HL-60 (cell line): ENCODE measurements around the gene HS6ST3.

Experiments used
- DNase-seq, 2 experiments: peaks; one replicate each; pipeline ENCODE4 v3.0.0-alpha.2; 2010 to 2020; ENCODE audit warnings: low read depth in 1 of 2, low spot score in 1 of 2
- H3K27ac ChIP-seq: fragments of 250-450 bp; sonication (Bioruptor Pico); replicated peaks from 2 replicates; pipeline ENCODE4 v1.5.1; 2020; ENCODE audit warnings: mild to moderate bottlenecking, moderate library complexity
- H3K27me3 ChIP-seq: fragments of 250-450 bp; sonication (Bioruptor Pico); 2 replicates; pipeline ENCODE4 v1.5.1; 2021; ENCODE audit warnings: mild to moderate bottlenecking, moderate library complexity; ENCODE audit not compliant: insufficient read depth, poor library complexity, severe bottlenecking
- H3K4me3 ChIP-seq: replicated peaks from 2 replicates; pipeline ENCODE4 v1.5.1; 2011; ENCODE audit warnings: mild to moderate bottlenecking, control low read depth, low read length; ENCODE audit not compliant: insufficient read depth
- CTCF ChIP-seq: IDR thresholded peaks from one replicate; pipeline ENCODE4 v1.5.1; 2011; ENCODE audit warnings: low read length, control low read depth, inconsistent platforms; ENCODE audit not compliant: insufficient read depth
- GABPA ChIP-seq: IDR thresholded peaks from 2 replicates; pipeline ENCODE4 v1.6.1; 2012; ENCODE audit warnings: low read depth
- POLR2AphosphoS5 ChIP-seq: IDR thresholded peaks from 2 replicates; pipeline ENCODE4 v1.6.1; 2012; ENCODE audit warnings: low read depth
- SPI1 ChIP-seq: IDR thresholded peaks from 2 replicates; pipeline ENCODE4 v1.6.1; 2012; ENCODE audit warnings: low read depth, mild to moderate bottlenecking, borderline replicate concordance
- TF ChIP-seq, protein P1 (sequence below): IDR thresholded peaks from 2 replicates; pipeline ENCODE4 v1.6.1; 2012; ENCODE audit warnings: low read depth; ENCODE audit not compliant: insufficient replicate concordance

The HS6ST3 gene

GRCh38 chr13:96373597-96373996 is 283.7 kb downstream of the HS6ST3 start:
- H3K27me3 ChIP-seq = peaks cover 3% of the 10 kb centered on the region
- H3K27ac ChIP-seq = no peak overlapping the region
- H3K4me3 ChIP-seq = no peak overlapping the region
- no peak for DNase-seq
- no peak for TF ChIP-seq CTCF
- TF ChIP-seq SPI1 = no peak
- TF ChIP-seq, protein P1, sequence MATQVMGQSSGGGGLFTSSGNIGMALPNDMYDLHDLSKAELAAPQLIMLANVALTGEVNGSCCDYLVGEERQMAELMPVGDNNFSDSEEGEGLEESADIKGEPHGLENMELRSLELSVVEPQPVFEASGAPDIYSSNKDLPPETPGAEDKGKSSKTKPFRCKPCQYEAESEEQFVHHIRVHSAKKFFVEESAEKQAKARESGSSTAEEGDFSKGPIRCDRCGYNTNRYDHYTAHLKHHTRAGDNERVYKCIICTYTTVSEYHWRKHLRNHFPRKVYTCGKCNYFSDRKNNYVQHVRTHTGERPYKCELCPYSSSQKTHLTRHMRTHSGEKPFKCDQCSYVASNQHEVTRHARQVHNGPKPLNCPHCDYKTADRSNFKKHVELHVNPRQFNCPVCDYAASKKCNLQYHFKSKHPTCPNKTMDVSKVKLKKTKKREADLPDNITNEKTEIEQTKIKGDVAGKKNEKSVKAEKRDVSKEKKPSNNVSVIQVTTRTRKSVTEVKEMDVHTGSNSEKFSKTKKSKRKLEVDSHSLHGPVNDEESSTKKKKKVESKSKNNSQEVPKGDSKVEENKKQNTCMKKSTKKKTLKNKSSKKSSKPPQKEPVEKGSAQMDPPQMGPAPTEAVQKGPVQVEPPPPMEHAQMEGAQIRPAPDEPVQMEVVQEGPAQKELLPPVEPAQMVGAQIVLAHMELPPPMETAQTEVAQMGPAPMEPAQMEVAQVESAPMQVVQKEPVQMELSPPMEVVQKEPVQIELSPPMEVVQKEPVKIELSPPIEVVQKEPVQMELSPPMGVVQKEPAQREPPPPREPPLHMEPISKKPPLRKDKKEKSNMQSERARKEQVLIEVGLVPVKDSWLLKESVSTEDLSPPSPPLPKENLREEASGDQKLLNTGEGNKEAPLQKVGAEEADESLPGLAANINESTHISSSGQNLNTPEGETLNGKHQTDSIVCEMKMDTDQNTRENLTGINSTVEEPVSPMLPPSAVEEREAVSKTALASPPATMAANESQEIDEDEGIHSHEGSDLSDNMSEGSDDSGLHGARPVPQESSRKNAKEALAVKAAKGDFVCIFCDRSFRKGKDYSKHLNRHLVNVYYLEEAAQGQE = no peak
- TF ChIP-seq GABPA = no peak
- no peak for TF ChIP-seq POLR2AphosphoS5

GRCh38 chr13:96377835-96378234 is 287.9 kb downstream of the HS6ST3 start:
- no peak overlapping the region for H3K4me3 ChIP-seq
- TF ChIP-seq, protein P1 = no peak
- TF ChIP-seq GABPA (no peak), CTCF (no peak), POLR2AphosphoS5 (no peak), SPI1 (no peak)
- no peaks in the 10 kb centered on the region for H3K27me3 ChIP-seq
- DNase-seq = no peak
- H3K27ac ChIP-seq = no peak overlapping the region

- DNase-seq = no peak
- Histone ChIP-seq H3K4me3 (no peak overlapping the region), H3K27me3 (no peaks in the 10 kb centered on the region), H3K27ac (no peak overlapping the region)
- TF ChIP-seq POLR2AphosphoS5 (no peak), GABPA (no peak), SPI1 (no peak), CTCF (no peak)
- TF ChIP-seq, protein P1 = no peak
Observed at GRCh38 chr13:96379967-96380366, 290.1 kb downstream of the HS6ST3 start.
